Choroid plexus epithelial cell (primary cell): Measurements from ENCODE around the gene HBS1L.
A peak's percentile ranks its signal among the peaks of the same experiment; 100 is the strongest.

Experiments used
- DNase-seq: peaks from one replicate; pipeline ENCODE4 v3.0.0-alpha.2; 2010; ENCODE audit warnings: low read depth
- H3K4me3 ChIP-seq: 2 replicates; pipeline ENCODE4 v1.5.1; 2011; ENCODE audit warnings: low read depth, mild to moderate bottlenecking, control low read depth, low read length, moderate library complexity
- CTCF ChIP-seq: conservative IDR thresholded peaks from 2 replicates; pipeline ENCODE4 v1.5.1; 2011; ENCODE audit warnings: low read depth, mild to moderate bottlenecking, control low read depth, inconsistent platforms, low read length, moderate library complexity

Gene HBS1L

DNA sequence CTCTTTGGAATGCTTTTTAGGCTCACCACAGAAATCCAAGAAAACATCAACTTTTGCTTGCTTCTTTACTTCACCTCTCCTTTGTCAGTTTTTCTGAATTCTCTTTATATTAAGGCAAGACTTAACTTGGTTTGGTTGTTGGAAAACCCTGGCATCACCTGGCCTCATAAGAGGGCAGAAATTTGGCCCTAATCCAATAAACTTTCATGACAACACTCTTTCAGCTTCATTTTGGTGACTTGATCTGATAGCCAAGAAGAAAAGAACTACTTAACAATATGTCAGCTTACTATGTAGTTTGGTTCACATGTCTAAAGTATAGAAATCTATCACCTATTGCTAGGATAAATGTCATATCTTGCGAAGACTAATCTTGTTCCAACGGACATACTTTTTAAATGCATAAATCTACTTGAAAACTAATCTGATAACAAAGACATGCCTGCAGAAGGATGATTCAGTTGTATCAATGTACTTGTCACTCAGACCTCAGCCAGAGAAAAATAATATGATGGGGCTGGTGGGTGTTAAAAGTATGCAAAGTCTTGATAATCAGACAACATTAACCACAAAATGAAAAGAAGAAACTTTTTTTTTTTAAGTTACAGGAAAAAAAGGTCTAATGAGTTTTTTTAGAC lies 19.3 kb upstream of the HBS1L start:
- no peak overlapping the region for H3K4me3 ChIP-seq
- no peak for TF ChIP-seq CTCF
- no peak for DNase-seq

- no peak overlapping the region for H3K4me3 ChIP-seq
- no peak for DNase-seq
- no peak for TF ChIP-seq CTCF
Observed at GRCh38 chr6:135073217-135073616, 18.6 kb upstream of the HBS1L start.

GRCh38 chr6:135072753-135073152 lies 18.1 kb upstream of the HBS1L start:
- H3K4me3 ChIP-seq = no peak overlapping the region
- DNase-seq = no peak
- no peak for TF ChIP-seq CTCF

DNA sequence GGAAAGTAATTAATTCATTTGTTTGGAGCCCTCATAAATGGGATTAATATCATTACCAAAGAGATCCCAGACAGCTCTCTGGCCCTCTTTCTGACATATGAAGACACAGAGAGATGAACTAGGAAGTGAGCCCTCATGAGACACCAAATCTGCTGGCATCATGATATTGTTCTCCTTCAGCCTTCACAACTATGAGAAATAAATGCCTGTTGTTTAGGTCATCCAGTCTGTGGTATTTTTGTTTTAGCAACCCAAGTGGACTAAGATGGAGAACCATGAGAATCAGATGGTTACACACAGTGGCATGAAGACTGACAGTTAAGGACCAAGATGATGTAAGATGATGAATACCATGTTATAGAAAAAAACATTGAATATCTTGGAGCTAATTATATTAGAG lies 16.9 kb upstream of the HBS1L start:
- DNase-seq = no peak
- TF ChIP-seq CTCF = no peak
- no peak overlapping the region for H3K4me3 ChIP-seq

GRCh38 chr6:135067911-135068310 lies 13.3 kb upstream of the HBS1L start:
- TF ChIP-seq CTCF = no peak
- DNase-seq = no peak

DNA sequence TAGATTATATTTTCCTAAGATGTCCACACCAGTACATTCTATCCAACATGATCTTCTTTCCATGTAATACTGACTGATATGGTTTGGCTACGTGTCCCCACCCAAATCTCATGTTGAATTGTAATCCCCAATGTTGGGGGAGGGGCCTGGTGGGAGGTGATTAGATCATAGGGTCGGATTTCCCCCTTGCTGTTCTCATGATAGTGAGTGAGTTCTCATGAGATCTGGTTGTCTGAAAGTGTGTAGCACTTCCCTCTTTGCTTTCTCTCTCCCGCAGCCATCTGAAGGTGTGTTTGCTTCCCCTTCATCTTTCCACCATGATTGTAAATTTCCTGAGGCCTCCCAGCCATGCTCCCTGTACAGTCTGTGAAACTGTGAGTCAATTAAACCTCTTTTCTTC lies 12.2 kb upstream of the HBS1L start:
- TF ChIP-seq CTCF = no peak
- no peak for DNase-seq
- no peak overlapping the region for H3K4me3 ChIP-seq

More at GRCh38 chr6:135067911-135068310, 13.3 kb upstream of the HBS1L start:
- H3K4me3 ChIP-seq = no peak overlapping the region

DNA sequence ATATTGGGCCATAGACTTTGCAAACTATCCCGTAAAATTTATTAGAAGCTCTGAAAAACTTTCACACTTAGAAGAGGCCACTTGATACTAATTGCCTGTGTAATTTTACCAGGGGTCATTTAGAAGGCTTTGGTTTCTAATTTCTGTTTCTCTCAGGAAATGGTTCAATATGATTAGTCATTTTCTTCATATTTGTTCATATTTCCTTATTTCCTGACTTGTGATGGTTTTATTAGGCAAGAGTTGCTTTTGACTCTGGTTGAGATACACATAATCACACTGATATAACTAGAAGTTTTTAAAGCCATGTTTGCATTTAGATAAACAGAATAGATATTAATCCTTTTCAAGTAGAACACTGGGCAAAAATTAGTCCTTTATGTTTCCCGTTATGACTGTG lies 11.8 kb upstream of the HBS1L start:
- DNase-seq = peak; percentile 36
- H3K4me3 ChIP-seq = no peak overlapping the region
- TF ChIP-seq CTCF = no peak
